GM23338 (cell line): ENCODE measurements around the gene RPRD1A. TPM values are rescaled to one million over a fixed set of nuclear protein-coding genes. Genes with fewer than 3 reads are reported as not detected.

ENCODE experiments used
- ATAC-seq: fragments of 200-7000 bp; cut with Tn5 transposase; 3 replicates; pipeline ENCODE4 v1.9.1; 2020
- DNase-seq: peaks from one replicate; pipeline ENCODE4 v3.0.0-alpha.2; 2015; ENCODE audit warnings: low spot score
- H2AFZ ChIP-seq: fragments of 200-600 bp; sonication (generic); 2 replicates; pipeline ENCODE4 v1.8.0; 2016; ENCODE audit warnings: antibody characterized with exemption, mild to moderate bottlenecking, moderate library complexity
- H3F3A ChIP-seq: fragments of 200-600 bp; sonication (generic); replicated peaks from 2 replicates; pipeline ENCODE4 v1.8.0; 2017; ENCODE audit warnings: antibody characterized with exemption, mixed run types, low read depth
- H3K27ac ChIP-seq: fragments of 200-600 bp; sonication (generic); 2 replicates; pipeline ENCODE4 v1.6.1; 2016; ENCODE audit warnings: low read depth
- H3K27me3 ChIP-seq: fragments of 200-600 bp; sonication (generic); 2 replicates; pipeline ENCODE4 v1.8.0; 2016; ENCODE audit warnings: mild to moderate bottlenecking, mixed run types, moderate library complexity; ENCODE audit not compliant: insufficient read depth
- H3K36me3 ChIP-seq: fragments of 200-600 bp; sonication (generic); 2 replicates; pipeline ENCODE4 v1.8.0; 2016; ENCODE audit warnings: mild to moderate bottlenecking; ENCODE audit not compliant: insufficient read depth
- H3K4me1 ChIP-seq: fragments of 200-600 bp; sonication (generic); 2 replicates; pipeline ENCODE4 v1.8.0; 2016; ENCODE audit warnings: mild to moderate bottlenecking, moderate library complexity; ENCODE audit not compliant: insufficient read depth
- H3K4me2 ChIP-seq: fragments of 200-600 bp; sonication (generic); 2 replicates; pipeline ENCODE4 v1.7.1; 2017; ENCODE audit warnings: mixed run types
- H3K4me3 ChIP-seq: fragments of 200-600 bp; sonication (generic); 2 replicates; pipeline ENCODE4 v1.6.1; 2016; ENCODE audit warnings: mixed run types
- H3K79me2 ChIP-seq: fragments of 200-600 bp; sonication (generic); replicated peaks from 2 replicates; pipeline ENCODE4 v1.8.0; 2017; ENCODE audit warnings: mild to moderate bottlenecking; ENCODE audit not compliant: insufficient read depth
- H3K9me2 ChIP-seq: fragments of 200-600 bp; sonication (generic); 2 replicates; pipeline ENCODE4 v1.8.0; 2017; ENCODE audit not compliant: insufficient read depth
- H4K20me1 ChIP-seq: fragments of 200-600 bp; sonication (generic); replicated peaks from 2 replicates; pipeline ENCODE4 v1.8.0; 2017; ENCODE audit warnings: mild to moderate bottlenecking; ENCODE audit not compliant: insufficient read depth
- H3K27ac Mint-ChIP-seq: 2 replicates; pipeline ENCODE4 v1.8.0; 2020; ENCODE audit warnings: inconsistent platforms, mild to moderate bottlenecking, moderate library complexity, mixed read lengths
- H3K27me3 Mint-ChIP-seq: 3 replicates; pipeline ENCODE4 v1.8.0; 2022; ENCODE audit warnings: low read depth, mild to moderate bottlenecking, moderate library complexity, mixed read lengths, inconsistent platforms; ENCODE audit not compliant: insufficient read depth, poor library complexity
- H3K36me3 Mint-ChIP-seq: 3 replicates; pipeline ENCODE4 v1.8.0; 2021; ENCODE audit warnings: low read depth, mild to moderate bottlenecking, inconsistent platforms, moderate library complexity, mixed read lengths
- H3K4me1 Mint-ChIP-seq: 3 replicates; pipeline ENCODE4 v1.8.0; 2020; ENCODE audit warnings: mild to moderate bottlenecking, inconsistent platforms, mixed read lengths
- H3K4me3 Mint-ChIP-seq: 3 replicates; pipeline ENCODE4 v1.8.0; 2021; ENCODE audit warnings: moderate library complexity, mild to moderate bottlenecking, inconsistent platforms, mixed read lengths
- H3K9me3 Mint-ChIP-seq: 3 replicates; pipeline ENCODE4 v1.8.0; 2020; ENCODE audit warnings: moderate library complexity, mild to moderate bottlenecking, inconsistent platforms, mixed read lengths
- CREB1 ChIP-seq: fragments of 250-450 bp; sonication (Bioruptor Pico); IDR thresholded peaks from 2 replicates; pipeline ENCODE4 v1.5.0; 2020; ENCODE audit warnings: low read depth, mild to moderate bottlenecking, moderate library complexity
- EZH2 ChIP-seq: fragments of 200-600 bp; sonication (generic); IDR thresholded peaks from one replicate; pipeline ENCODE4 v1.8.0; 2017; ENCODE audit warnings: antibody characterized with exemption, mild to moderate bottlenecking, low read depth; ENCODE audit not compliant: unreplicated experiment
- EZH2phosphoT487 ChIP-seq: fragments of 200-600 bp; sonication (generic); IDR thresholded peaks from one replicate; pipeline ENCODE4 v1.8.1; 2018; ENCODE audit warnings: antibody characterized with exemption; ENCODE audit not compliant: unreplicated experiment
- JUNB ChIP-seq: IDR thresholded peaks from one replicate; pipeline ENCODE4 v1.6.1; 2016; ENCODE audit warnings: antibody characterized with exemption; ENCODE audit not compliant: unreplicated experiment
- POLR2AphosphoS5 ChIP-seq: IDR thresholded peaks from 2 replicates; pipeline ENCODE4 v1.6.1; 2016; ENCODE audit warnings: antibody characterized with exemption, low read depth
- STAT1 ChIP-seq: IDR thresholded peaks from one replicate; pipeline ENCODE4 v1.6.1; 2016; ENCODE audit warnings: antibody characterized with exemption; ENCODE audit not compliant: unreplicated experiment
- ZNF114 ChIP-seq: fragments of 250-450 bp; sonication (Bioruptor Pico); IDR thresholded peaks from 2 replicates; pipeline ENCODE4 v1.5.0; 2020; ENCODE audit warnings: mild to moderate bottlenecking, moderate library complexity
- ZNF331 ChIP-seq: fragments of 250-450 bp; sonication (Bioruptor Pico); IDR thresholded peaks from 2 replicates; pipeline ENCODE4 v1.5.0; 2020; ENCODE audit warnings: low read depth, mild to moderate bottlenecking, moderate library complexity
- polyA plus RNA-seq: library from polyadenylated mRNA; unstranded; fragments of >200 nt; fragmentation: Nextera tagmentation; extraction: Ambion mirVana; gene quantifications from 2 replicates; pipeline ENCODE4 v1.2.1, GENCODE V29; 2016
- total RNA-seq: library from RNA; depleted of rRNA; stranded (reverse); fragments of >200 nt; shearing (Covaris generic); gene quantifications from 2 replicates; pipeline ENCODE4 v1.2.3, GENCODE V29; 2014
- TF ChIP-seq, protein P1 (sequence below): IDR thresholded peaks from one replicate; pipeline ENCODE4 v1.6.1; 2018; ENCODE audit warnings: antibody characterized with exemption; ENCODE audit not compliant: unreplicated experiment
- TF ChIP-seq, protein P2 (sequence below), 2 experiments: fragments of 200-600 bp in 1 of 2; sonication (generic) in 1 of 2; conservative IDR thresholded peaks; 2 replicates each; pipeline versions ENCODE4 v1.5.1 to v1.6.1; 2016 to 2017; ENCODE audit warnings: antibody characterized with exemption in 2 of 2, low read depth in 2 of 2, mild to moderate bottlenecking in 2 of 2, moderate library complexity in 1 of 2
- TF ChIP-seq, protein P3 (sequence below): IDR thresholded peaks from 2 replicates; pipeline ENCODE4 v1.6.1; 2016; ENCODE audit warnings: antibody characterized with exemption

The RPRD1A gene
- total and polyA plus RNA-seq, 2 experiments from 2014 or later: 67.9 to 157 TPM

- TF ChIP-seq, protein P1, sequence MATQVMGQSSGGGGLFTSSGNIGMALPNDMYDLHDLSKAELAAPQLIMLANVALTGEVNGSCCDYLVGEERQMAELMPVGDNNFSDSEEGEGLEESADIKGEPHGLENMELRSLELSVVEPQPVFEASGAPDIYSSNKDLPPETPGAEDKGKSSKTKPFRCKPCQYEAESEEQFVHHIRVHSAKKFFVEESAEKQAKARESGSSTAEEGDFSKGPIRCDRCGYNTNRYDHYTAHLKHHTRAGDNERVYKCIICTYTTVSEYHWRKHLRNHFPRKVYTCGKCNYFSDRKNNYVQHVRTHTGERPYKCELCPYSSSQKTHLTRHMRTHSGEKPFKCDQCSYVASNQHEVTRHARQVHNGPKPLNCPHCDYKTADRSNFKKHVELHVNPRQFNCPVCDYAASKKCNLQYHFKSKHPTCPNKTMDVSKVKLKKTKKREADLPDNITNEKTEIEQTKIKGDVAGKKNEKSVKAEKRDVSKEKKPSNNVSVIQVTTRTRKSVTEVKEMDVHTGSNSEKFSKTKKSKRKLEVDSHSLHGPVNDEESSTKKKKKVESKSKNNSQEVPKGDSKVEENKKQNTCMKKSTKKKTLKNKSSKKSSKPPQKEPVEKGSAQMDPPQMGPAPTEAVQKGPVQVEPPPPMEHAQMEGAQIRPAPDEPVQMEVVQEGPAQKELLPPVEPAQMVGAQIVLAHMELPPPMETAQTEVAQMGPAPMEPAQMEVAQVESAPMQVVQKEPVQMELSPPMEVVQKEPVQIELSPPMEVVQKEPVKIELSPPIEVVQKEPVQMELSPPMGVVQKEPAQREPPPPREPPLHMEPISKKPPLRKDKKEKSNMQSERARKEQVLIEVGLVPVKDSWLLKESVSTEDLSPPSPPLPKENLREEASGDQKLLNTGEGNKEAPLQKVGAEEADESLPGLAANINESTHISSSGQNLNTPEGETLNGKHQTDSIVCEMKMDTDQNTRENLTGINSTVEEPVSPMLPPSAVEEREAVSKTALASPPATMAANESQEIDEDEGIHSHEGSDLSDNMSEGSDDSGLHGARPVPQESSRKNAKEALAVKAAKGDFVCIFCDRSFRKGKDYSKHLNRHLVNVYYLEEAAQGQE: no peak
- no peak for TF ChIP-seq CREB1
- TF ChIP-seq EZH2phosphoT487: no peak
- no peak for TF ChIP-seq JUNB
- no peak for TF ChIP-seq EZH2
- TF ChIP-seq POLR2AphosphoS5: no peak
Measured at GRCh38 chr18:36088256-36088655, 20.9 kb upstream of the RPRD1A start (continued).

DNA sequence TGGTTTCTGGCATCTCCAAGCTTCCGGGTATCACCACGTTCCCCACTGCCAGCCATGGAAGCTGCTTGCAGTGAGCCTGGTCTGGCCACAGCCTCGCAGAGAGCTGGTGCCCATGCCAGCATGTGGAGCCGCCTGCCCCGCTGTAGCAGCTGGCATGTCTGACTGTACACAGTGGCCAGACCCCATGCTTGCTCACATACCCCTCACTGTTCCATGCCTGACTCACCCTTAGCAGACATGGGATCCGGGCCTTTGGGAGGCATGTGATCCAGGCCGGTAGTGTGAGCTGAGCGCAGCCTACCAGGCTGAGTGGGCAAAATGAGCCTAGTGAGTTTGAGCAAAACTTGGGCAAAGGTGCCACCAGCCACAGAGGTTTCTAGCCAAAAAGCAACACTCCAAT, 18.8 kb upstream of the RPRD1A start:
- no peak overlapping the region for H3K4me3 Mint-ChIP-seq
- no peaks in the 10 kb centered on the region for H3F3A ChIP-seq
- H3K4me1 Mint-ChIP-seq: no peaks in the 10 kb centered on the region; the same call in 2 of the 3 replicates
- H2AFZ ChIP-seq: no peak overlapping the region
- H3K4me1 ChIP-seq: no peaks in the 10 kb centered on the region
- H3K27ac ChIP-seq: no peak overlapping the region
- peaks cover 3% of the 10 kb centered on the region; the same call in 1 of the 3 replicates for H3K36me3 Mint-ChIP-seq
- H4K20me1 ChIP-seq: no peaks in the 10 kb centered on the region
- no peak overlapping the region for H3K4me2 ChIP-seq
- no peaks in the 10 kb centered on the region for H3K27me3 ChIP-seq
- DNase-seq (no peak), ATAC-seq (no peak)
- no peaks in the 10 kb centered on the region for H3K27me3 Mint-ChIP-seq
- no peaks in the 10 kb centered on the region for H3K9me2 ChIP-seq
- no peak overlapping the region for H3K27ac Mint-ChIP-seq
- no peaks in the 10 kb centered on the region for H3K79me2 ChIP-seq
- H3K4me3 ChIP-seq: no peak overlapping the region
- peaks cover 6% of the 10 kb centered on the region; the same call in 2 of the 3 replicates for H3K9me3 Mint-ChIP-seq
- H3K36me3 ChIP-seq: no peaks in the 10 kb centered on the region
- TF ChIP-seq, protein P2, sequence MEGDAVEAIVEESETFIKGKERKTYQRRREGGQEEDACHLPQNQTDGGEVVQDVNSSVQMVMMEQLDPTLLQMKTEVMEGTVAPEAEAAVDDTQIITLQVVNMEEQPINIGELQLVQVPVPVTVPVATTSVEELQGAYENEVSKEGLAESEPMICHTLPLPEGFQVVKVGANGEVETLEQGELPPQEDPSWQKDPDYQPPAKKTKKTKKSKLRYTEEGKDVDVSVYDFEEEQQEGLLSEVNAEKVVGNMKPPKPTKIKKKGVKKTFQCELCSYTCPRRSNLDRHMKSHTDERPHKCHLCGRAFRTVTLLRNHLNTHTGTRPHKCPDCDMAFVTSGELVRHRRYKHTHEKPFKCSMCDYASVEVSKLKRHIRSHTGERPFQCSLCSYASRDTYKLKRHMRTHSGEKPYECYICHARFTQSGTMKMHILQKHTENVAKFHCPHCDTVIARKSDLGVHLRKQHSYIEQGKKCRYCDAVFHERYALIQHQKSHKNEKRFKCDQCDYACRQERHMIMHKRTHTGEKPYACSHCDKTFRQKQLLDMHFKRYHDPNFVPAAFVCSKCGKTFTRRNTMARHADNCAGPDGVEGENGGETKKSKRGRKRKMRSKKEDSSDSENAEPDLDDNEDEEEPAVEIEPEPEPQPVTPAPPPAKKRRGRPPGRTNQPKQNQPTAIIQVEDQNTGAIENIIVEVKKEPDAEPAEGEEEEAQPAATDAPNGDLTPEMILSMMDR (conservative IDR thresholded peaks at IDR 0.05; ENCODE audit: low read depth in 2 of 2): no peak
- TF ChIP-seq STAT1: no peak
- no peak for TF ChIP-seq ZNF331
- no peak for TF ChIP-seq POLR2AphosphoS5
- no peak for TF ChIP-seq EZH2
- TF ChIP-seq JUNB: no peak
- TF ChIP-seq ZNF114: no peak
- TF ChIP-seq EZH2phosphoT487: no peak
- TF ChIP-seq, protein P3, sequence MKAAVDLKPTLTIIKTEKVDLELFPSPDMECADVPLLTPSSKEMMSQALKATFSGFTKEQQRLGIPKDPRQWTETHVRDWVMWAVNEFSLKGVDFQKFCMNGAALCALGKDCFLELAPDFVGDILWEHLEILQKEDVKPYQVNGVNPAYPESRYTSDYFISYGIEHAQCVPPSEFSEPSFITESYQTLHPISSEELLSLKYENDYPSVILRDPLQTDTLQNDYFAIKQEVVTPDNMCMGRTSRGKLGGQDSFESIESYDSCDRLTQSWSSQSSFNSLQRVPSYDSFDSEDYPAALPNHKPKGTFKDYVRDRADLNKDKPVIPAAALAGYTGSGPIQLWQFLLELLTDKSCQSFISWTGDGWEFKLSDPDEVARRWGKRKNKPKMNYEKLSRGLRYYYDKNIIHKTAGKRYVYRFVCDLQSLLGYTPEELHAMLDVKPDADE: no peak
- TF ChIP-seq, protein P1: no peak
- no peak for TF ChIP-seq CREB1
